ENCODE results near the gene C3. TPM values are rescaled to one million over a fixed set of nuclear protein-coding genes. Genes with fewer than 3 reads are reported as not detected.

The C3 gene
- total and polyA plus RNA-seq, 2 experiments from 2014 or later: 5.1 to 17.7 TPM

GRCh38 chr19:6680141-6680540, 40.3 kb downstream of the C3 start:
- Mint-ChIP-seq H3K9me3 (peaks cover 98% of the 10 kb centered on the region), H3K4me1 (no peaks in the 10 kb centered on the region; the same call in 2 of the 3 replicates), H3K27me3 (ENCODE audit: insufficient read depth, low read depth, poor library complexity) (peaks cover 9% of the 10 kb centered on the region), H3K4me3 (no peak overlapping the region), H3K36me3 (ENCODE audit: low read depth) (peaks cover 68% of the 10 kb centered on the region), H3K27ac (no peak overlapping the region)
- Histone ChIP-seq H3K4me1 (ENCODE audit: insufficient read depth) (peaks cover 17% of the 10 kb centered on the region; the same call in 1 of the 2 replicates), H3K4me3 (no peak overlapping the region), H3F3A (replicated peaks; ENCODE audit: low read depth) (no peaks in the 10 kb centered on the region), H3K79me2 (replicated peaks; ENCODE audit: insufficient read depth) (no peaks in the 10 kb centered on the region), H3K36me3 (ENCODE audit: insufficient read depth) (no peaks in the 10 kb centered on the region), H3K9me2 (ENCODE audit: insufficient read depth) (no peaks in the 10 kb centered on the region), H3K27ac (ENCODE audit: low read depth) (no peak overlapping the region), H3K27me3 (ENCODE audit: insufficient read depth) (no peaks in the 10 kb centered on the region), H2AFZ (no peak overlapping the region), H4K20me1 (replicated peaks; ENCODE audit: insufficient read depth) (no peaks in the 10 kb centered on the region), H3K4me2 (no peak overlapping the region)
- no peak for DNase-seq (ENCODE audit: low spot score)
- TF ChIP-seq ZNF114 (CRISPR knock-in tag; IDR thresholded peaks at IDR 0.05) (no peak), CREB1 (CRISPR knock-in tag; IDR thresholded peaks at IDR 0.05; ENCODE audit: low read depth) (no peak), REST (IDR thresholded peaks at IDR 0.05; ENCODE audit: unreplicated experiment) (no peak), CTCF (conservative IDR thresholded peaks at IDR 0.05; ENCODE audit: low read depth in 2 of 2) (no peak), EZH2phosphoT487 (IDR thresholded peaks at IDR 0.05; ENCODE audit: unreplicated experiment) (no peak), ETS1 (IDR thresholded peaks at IDR 0.05) (no peak), NANOG (IDR thresholded peaks at IDR 0.05; ENCODE audit: borderline replicate concordance) (no peak), ZNF462 (CRISPR knock-in tag; IDR thresholded peaks at IDR 0.05) (no peak), POLR2AphosphoS5 (IDR thresholded peaks at IDR 0.05; ENCODE audit: low read depth) (no peak), ZNF331 (CRISPR knock-in tag; IDR thresholded peaks at IDR 0.05; ENCODE audit: low read depth) (no peak), STAT1 (IDR thresholded peaks at IDR 0.05; ENCODE audit: unreplicated experiment) (no peak), EZH2 (IDR thresholded peaks at IDR 0.05; ENCODE audit: low read depth, unreplicated experiment) (no peak), JUNB (IDR thresholded peaks at IDR 0.05; ENCODE audit: unreplicated experiment) (no peak)
- ATAC-seq: no peak

Measured in GM23338 (cell line).